ENCODE measurements around the gene CTNNBL1. TPM values are rescaled to one million over a fixed set of nuclear protein-coding genes. Genes with fewer than 3 reads are reported as not detected.

CTNNBL1 gene
- total and polyA plus RNA-seq, 2 of the 4 experiments (the other 2 are of a cell fraction), result 29.9 to 34.1 TPM

GRCh38 chr20:37749218-37749617 lies 55.4 kb downstream of the CTNNBL1 start:
- POLR2A ChIA-PET (ENCODE audit: unreplicated experiment), result no interaction called here
- H2BK20ac ChIP-seq (ENCODE audit: low read depth, low read length), result no peak overlapping the region
- peaks cover 17% of the 10 kb centered on the region for H3K36me3 ChIP-seq (ENCODE audit: control insufficient read depth, insufficient read depth, low read length)
- H4K5ac ChIP-seq (ENCODE audit: low read depth, low read length), result no peak overlapping the region
- no peak overlapping the region for H2BK5ac ChIP-seq (ENCODE audit: low read depth, low read length, poor library complexity, severe bottlenecking)
- in situ Hi-C loops (cut with MboI; ENCODE audit: low sequenced_read_pairs), result no loop called here
- no peak for DNase-seq
- no peaks in the 10 kb centered on the region for H3K9me3 ChIP-seq (ENCODE audit: control insufficient read depth, insufficient read depth, low read length)
- H3K4me2 ChIP-seq (ENCODE audit: low read depth, low read length), result no peak overlapping the region
- H2AFZ ChIP-seq (replicated peaks; ENCODE audit: low read length, poor library complexity), result no peak overlapping the region
- H3K18ac ChIP-seq (ENCODE audit: low read depth, low read length), result no peak overlapping the region
- H3K4me3 ChIP-seq (ENCODE audit: insufficient read depth, low read depth, low read length), result no peak overlapping the region
- no peak overlapping the region for H3K27ac ChIP-seq (ENCODE audit: insufficient read depth, low read length)
- no peak overlapping the region for H3K4ac ChIP-seq (ENCODE audit: low read depth, low read length)
- TF ChIP-seq MAZ (IDR thresholded peaks at IDR 0.05; ENCODE audit: borderline replicate concordance, low read depth, low read length), result no peak
- TF ChIP-seq USF2 (IDR thresholded peaks at IDR 0.05; ENCODE audit: low read depth, low read length), result no peak
- no peak for TF ChIP-seq RFX5 (IDR thresholded peaks at IDR 0.05; ENCODE audit: low read depth, low read length)
- no peak for TF ChIP-seq ELK1 (IDR thresholded peaks at IDR 0.05; ENCODE audit: borderline replicate concordance, low read depth, low read length)
- no peak for TF ChIP-seq SMC3 (IDR thresholded peaks at IDR 0.05; ENCODE audit: low read depth, low read length)
- no peak for TF ChIP-seq MAFK (IDR thresholded peaks at IDR 0.05; ENCODE audit: low read depth, low read length)
- TF ChIP-seq MXI1 (IDR thresholded peaks at IDR 0.05; ENCODE audit: borderline replicate concordance, low read depth, low read length), result no peak
- TF ChIP-seq CHD1 (IDR thresholded peaks at IDR 0.05; ENCODE audit: low read depth, low read length), result no peak
- no peak for TF ChIP-seq RAD21 (IDR thresholded peaks at IDR 0.05; ENCODE audit: low read length)
- TF ChIP-seq POLR2A (IDR thresholded peaks at IDR 0.05; ENCODE audit: low read depth, low read length), result no peak
- no peak for TF ChIP-seq NFE2L2 (IDR thresholded peaks at IDR 0.05; ENCODE audit: low read depth, low read length)
- no peak for TF ChIP-seq RCOR1 (IDR thresholded peaks at IDR 0.05; ENCODE audit: insufficient replicate concordance, low read length)
- TF ChIP-seq CTCF (conservative IDR thresholded peaks at IDR 0.05; ENCODE audit: low read depth, low read length), result no peak
- TF ChIP-seq BHLHE40 (IDR thresholded peaks at IDR 0.05; ENCODE audit: low read depth, low read length), result no peak
- TF ChIP-seq CEBPB (IDR thresholded peaks at IDR 0.05; ENCODE audit: low read depth, low read length), result no peak
- TF ChIP-seq FOS (IDR thresholded peaks at IDR 0.05; ENCODE audit: low read depth, low read length), result no peak
- H4K20me1 ChIP-seq (ENCODE audit: insufficient read depth, low read length), result no peaks in the 10 kb centered on the region
- H3K23ac ChIP-seq (ENCODE audit: low read depth, low read length), result no peak overlapping the region
- no peak overlapping the region for H2BK120ac ChIP-seq (ENCODE audit: low read depth, low read length)
- no TSS peak for BruUV-seq (replicated peaks)
- H3K79me1 ChIP-seq (ENCODE audit: low read depth in 1 of 2, low read length in 2 of 2), result peaks cover 3% of the 10 kb centered on the region in 2 experiments; a peak in 1 of 4 replicates
- no peak overlapping the region for H3K14ac ChIP-seq (replicated peaks; ENCODE audit: low read depth, low read length)
- no peak overlapping the region for H3K56ac ChIP-seq (ENCODE audit: extremely low read depth, insufficient read depth, low read length)
- CTCF ChIA-PET, result no interaction called here
- no peak overlapping the region for H2AK9ac ChIP-seq (replicated peaks; ENCODE audit: low read depth, low read length, poor library complexity)
- H3K27me3 ChIP-seq (ENCODE audit: control insufficient read depth, insufficient read depth, low read length), result no peaks in the 10 kb centered on the region
- no peaks in the 10 kb centered on the region; the same call in 1 of the 2 replicates for H3K4me1 ChIP-seq (ENCODE audit: control insufficient read depth, insufficient read depth, low read length)
- H2AK5ac ChIP-seq (ENCODE audit: low read depth, low read length), result no peak overlapping the region
- dilution Hi-C loops (cut with HindIII; ENCODE audit: low sequenced_read_pairs, unreplicated experiment), result no loop called here
- no peak overlapping the region for H3K9ac ChIP-seq (ENCODE audit: low read depth, low read length)
- H2BK15ac ChIP-seq (ENCODE audit: low read depth, low read length), result no peak overlapping the region
- no CpG with 5 or more reads among the region's 4 CpGs for WGBS, 2 experiments (ENCODE audit: extremely low coverage in 2 of 2, insufficient read length in 1 of 2)
- H4K91ac ChIP-seq (ENCODE audit: insufficient read depth, low read depth, low read length), result no peak overlapping the region
- H3K9me1 ChIP-seq (ENCODE audit: insufficient read depth, low read length), result 0 out of 2 replicates have a peak, but pooled peaks cover 4% of the 10 kb centered on the region
- intact Hi-C loops (cut with micrococcal nuclease), result no loop called here
- ATAC-seq (ENCODE audit: low read depth), result no peak
- no peak overlapping the region for H4K8ac ChIP-seq (ENCODE audit: low read depth in 2 of 2, low read length in 2 of 2)
